ENCODE measurements around the gene IFITM10. TPM values are rescaled to one million over a fixed set of nuclear protein-coding genes. Genes with fewer than 3 reads are reported as not detected.

Gene IFITM10
- total RNA-seq, result under 1 TPM in 3 of 4 donors, not detected in 1; 0.13 to 0.85 (median 0.31) TPM

GRCh38 chr11:1750481-1750839, at the start of gene IFITM10:
IFITM10 (minus strand) TSS chr11:1750595; CDS start chr11:1750442, 153 bp downstream.
- TF ChIP-seq POLR2AphosphoS5 (IDR thresholded peaks at IDR 0.05) (no peak), CTCF (IDR thresholded peaks at IDR 0.05) (no peak), EP300 (IDR thresholded peaks at IDR 0.05) (no peak), POLR2A (IDR thresholded peaks at IDR 0.05) (no peak)
- no peaks in the 10 kb centered on the region for H3K9me3 ChIP-seq
- peaks cover 0 to 35% of the 10 kb centered on the region in 2 donors for H3K36me3 ChIP-seq
- H3K4me1 ChIP-seq, result peaks cover 0 to 38% (median 10%) of the 10 kb centered on the region in 3 donors
- ATAC-seq, result peak; percentile 14
- peaks cover 30% of the 10 kb centered on the region for H3K27me3 ChIP-seq
- peak within 1 kb of the TSS in 1 of 4 donors; percentile 9 for H3K27ac ChIP-seq
- 32% methylated on average over 4 of the region's 6 CpGs; no CpG with 5 or more reads in 1 of the 2 donors for WGBS, 2 donors (ENCODE audit: low coverage in 1 of 2)
- peak within 1 kb of the TSS in 1 of 2 donors; percentile 32 for H3K4me3 ChIP-seq

- Histone ChIP-seq H3K4me3 (no peak overlapping the region), H3K4me1 (no peaks in the 10 kb centered on the region), H3K27ac (no peak overlapping the region), H3K36me3 (no peaks in the 10 kb centered on the region), H3K27me3 (peaks cover 81% of the 10 kb centered on the region), H3K9me3 (no peaks in the 10 kb centered on the region)
- TF ChIP-seq CTCF (IDR thresholded peaks at IDR 0.05), result no peak
- no peak for TF ChIP-seq POLR2AphosphoS5 (IDR thresholded peaks at IDR 0.05)
- TF ChIP-seq EP300 (IDR thresholded peaks at IDR 0.05), result no peak
- TF ChIP-seq POLR2A (IDR thresholded peaks at IDR 0.05), result no peak
- ATAC-seq, result no peak
- 75 to 79% methylated on average over 6 to 14 of the region's 14 CpGs for WGBS, 2 donors (ENCODE audit: low coverage in 1 of 2)
Measured at GRCh38 chr11:1797391-1798125, 47.2 kb upstream of the IFITM10 start.

DNA sequence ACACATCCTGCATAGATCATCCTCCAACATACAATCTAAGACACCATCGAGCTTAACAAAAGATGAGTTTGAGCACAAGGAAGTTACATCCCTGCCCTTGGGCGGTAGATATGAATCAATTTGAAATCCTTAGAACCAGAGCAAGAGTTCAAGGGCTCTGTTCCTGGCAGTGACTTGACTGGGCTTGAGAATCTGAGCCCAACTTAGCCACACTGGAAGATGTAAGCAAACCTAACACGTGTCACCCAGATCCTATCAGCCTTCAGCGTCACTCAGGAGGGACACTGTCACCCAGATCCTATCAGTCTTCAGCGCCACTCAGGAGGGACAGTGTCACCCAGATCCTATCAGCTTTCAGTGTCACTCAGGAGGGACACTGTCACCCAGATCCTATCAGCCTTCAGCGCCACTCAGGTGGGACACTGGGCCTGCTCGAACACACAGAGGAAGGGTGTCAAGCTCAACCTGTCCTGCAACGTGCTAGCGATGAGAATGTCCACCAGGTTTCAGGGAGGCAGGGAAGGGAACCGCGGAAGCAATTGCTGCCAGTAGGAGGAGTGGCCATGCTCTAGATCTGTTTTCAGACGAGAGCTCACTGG, 46.1 kb upstream of the IFITM10 start:
- H3K9me3 ChIP-seq, result no peaks in the 10 kb centered on the region
- ATAC-seq, result no peak
- no peaks in the 10 kb centered on the region for H3K36me3 ChIP-seq
- H3K27ac ChIP-seq, result no peak overlapping the region
- peaks cover 81% of the 10 kb centered on the region for H3K27me3 ChIP-seq
- WGBS, 2 donors (ENCODE audit: low coverage in 1 of 2), result 33 to 52% methylated on average over 4 to 5 of the region's 12 CpGs
- no peak for TF ChIP-seq EP300 (IDR thresholded peaks at IDR 0.05)
- TF ChIP-seq POLR2A (IDR thresholded peaks at IDR 0.05), result no peak
- TF ChIP-seq POLR2AphosphoS5 (IDR thresholded peaks at IDR 0.05), result no peak
- no peak for TF ChIP-seq CTCF (IDR thresholded peaks at IDR 0.05)
- H3K4me3 ChIP-seq, result no peak overlapping the region
- H3K4me1 ChIP-seq, result no peaks in the 10 kb centered on the region

DNA sequence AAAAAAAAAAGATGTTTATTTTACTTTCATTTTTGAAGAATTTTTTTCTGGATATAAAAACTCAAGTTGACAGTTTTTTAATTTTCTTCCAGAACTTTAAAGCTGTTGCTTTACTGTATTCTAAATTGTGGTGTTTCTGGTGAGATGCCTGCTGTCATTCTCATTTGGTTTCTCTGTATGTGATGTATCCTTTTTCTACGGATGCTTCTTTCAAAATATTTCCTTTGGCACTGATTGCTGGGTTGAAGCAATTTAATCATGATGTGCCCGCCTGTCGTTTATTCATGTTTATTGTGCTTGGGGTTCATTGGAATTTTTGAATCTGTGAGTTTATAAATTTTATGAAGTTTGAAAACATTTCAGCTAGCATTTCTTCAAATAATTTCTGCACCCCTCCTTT, 42.7 kb upstream of the IFITM10 start:
- no peaks in the 10 kb centered on the region for H3K4me1 ChIP-seq
- no peak for ATAC-seq
- TF ChIP-seq POLR2AphosphoS5 (IDR thresholded peaks at IDR 0.05) (no peak), EP300 (IDR thresholded peaks at IDR 0.05) (no peak), POLR2A (IDR thresholded peaks at IDR 0.05) (no peak), CTCF (IDR thresholded peaks at IDR 0.05) (no peak)
- 10 to 53% methylated on average over 3 of the region's 3 CpGs for WGBS, 2 donors (ENCODE audit: low coverage in 1 of 2)
- no peaks in the 10 kb centered on the region for H3K9me3 ChIP-seq
- H3K4me3 ChIP-seq, result no peak overlapping the region
- no peaks in the 10 kb centered on the region for H3K36me3 ChIP-seq
- H3K27ac ChIP-seq, result no peak overlapping the region
- peaks cover 52% of the 10 kb centered on the region for H3K27me3 ChIP-seq

GRCh38 chr11:1792461-1792860, 42.1 kb upstream of the IFITM10 start:
- no peak for ATAC-seq
- WGBS, 2 donors (ENCODE audit: low coverage in 1 of 2), result 65 to 73% methylated on average over 6 to 12 of the region's 12 CpGs
- Histone ChIP-seq H3K4me1 (no peaks in the 10 kb centered on the region), H3K9me3 (no peaks in the 10 kb centered on the region), H3K36me3 (no peaks in the 10 kb centered on the region), H3K4me3 (no peak overlapping the region), H3K27ac (no peak overlapping the region), H3K27me3 (peaks cover 46% of the 10 kb centered on the region)
- no peak for TF ChIP-seq EP300 (IDR thresholded peaks at IDR 0.05)
- TF ChIP-seq CTCF (IDR thresholded peaks at IDR 0.05), result no peak
- TF ChIP-seq POLR2AphosphoS5 (IDR thresholded peaks at IDR 0.05), result no peak
- TF ChIP-seq POLR2A (IDR thresholded peaks at IDR 0.05), result no peak
